ENCODE data around the gene SDCCAG8.

SDCCAG8 gene

DNA sequence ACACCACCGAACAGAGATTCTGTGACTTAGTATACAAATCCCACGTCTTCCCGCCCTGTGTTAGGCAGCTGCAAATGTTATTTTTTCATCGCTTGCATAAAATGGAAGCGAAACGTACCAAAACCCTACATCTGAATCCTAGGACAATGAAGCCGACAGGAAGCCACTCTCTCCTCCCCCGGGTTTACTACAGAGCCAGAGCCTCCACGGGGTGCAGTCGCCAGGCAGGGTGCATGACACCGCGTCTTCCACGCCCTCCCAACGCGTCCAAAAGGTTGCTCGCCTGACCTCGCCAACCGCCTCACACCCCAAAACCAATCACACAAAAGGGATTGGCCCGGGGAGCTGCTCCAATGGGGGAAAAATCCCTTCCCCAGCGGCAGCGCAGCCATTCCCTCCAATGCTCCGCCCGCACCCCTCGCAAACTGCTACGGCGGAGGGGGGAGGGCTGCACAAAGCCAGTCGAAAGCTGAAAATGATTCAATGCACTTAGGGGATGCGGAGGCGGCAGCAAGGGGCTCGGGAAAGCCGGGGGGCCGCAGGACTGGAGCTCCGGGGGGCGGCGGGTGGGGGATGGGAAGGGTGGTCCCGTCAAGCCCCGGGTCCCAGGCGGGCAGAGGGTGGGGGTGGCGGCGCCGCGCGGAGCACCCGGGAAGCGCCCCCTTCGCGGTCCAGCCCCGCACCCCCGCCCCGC is 1.5 kb upstream of the SDCCAG8 start:
- DNase-seq (ENCODE audit: low read depth): peak; percentile 73

DNA sequence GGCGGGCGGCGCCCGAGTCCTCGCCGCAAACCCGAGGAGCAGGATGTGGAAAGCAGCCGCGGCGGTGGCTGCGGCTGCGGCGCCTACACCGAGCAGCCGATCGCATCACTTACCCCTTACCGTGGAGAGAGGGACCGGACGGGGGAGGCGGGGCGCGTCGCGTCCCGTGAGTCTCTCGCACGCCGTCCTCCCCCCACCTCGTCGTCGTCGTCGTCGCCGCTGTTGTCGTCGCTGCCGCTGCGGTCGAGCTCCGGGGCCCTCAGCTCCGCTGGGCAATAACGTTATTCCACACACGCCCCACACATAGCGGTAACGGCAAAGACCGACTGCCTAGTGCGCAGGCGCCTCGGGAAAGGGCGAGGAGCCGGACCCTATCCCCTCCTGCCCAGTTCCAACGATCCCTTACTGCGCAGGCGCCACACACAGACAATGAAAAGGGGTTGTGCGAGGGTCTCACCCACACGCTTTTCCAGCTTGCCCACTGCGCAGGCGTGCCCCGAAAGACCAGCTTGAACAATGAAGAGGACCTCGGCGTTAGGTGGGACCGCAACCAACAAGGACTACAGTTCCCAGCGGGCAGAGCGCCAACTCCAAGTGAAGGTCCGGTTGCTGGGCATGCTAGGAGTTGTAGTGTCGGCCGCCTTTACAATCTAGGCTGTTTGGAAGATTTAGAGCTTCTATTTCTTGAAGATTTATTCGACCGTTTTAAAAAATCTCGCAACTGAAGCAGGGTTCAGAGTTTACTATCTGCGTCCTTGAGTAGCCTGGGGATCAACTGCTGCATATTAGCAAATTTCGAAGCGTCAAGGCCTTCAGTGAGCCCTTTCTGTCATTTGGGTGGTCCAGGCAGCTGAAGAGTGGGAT is 682 bp upstream of the SDCCAG8 start, which contains the start of gene CEP170:
CEP170 (minus strand) TSS at position 355 of the 864 bp plus-strand sequence. CDS start 30,001 bp downstream, outside the sequence.
- peak; percentile 88 for DNase-seq (ENCODE audit: low read depth)

DNA sequence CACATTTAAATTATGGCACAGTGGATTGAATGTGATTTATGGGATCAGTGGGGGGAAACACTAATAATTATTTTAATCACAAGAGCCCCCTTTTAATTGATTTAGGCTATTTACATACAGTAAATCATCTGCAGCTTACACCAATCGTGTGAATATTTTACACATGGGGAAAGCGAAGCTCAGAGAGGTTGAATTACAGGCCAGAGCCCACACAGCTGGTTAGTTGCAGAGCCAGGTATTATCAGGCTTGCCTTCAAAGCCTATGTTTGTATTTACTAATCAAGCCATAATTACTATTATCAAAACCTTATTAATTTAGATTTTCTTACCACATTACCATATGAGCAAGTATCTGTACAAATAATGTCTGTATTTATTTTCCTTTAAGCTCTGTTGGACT is 749 bp downstream of the SDCCAG8 start:
- no peak for DNase-seq (ENCODE audit: low read depth)

DNA sequence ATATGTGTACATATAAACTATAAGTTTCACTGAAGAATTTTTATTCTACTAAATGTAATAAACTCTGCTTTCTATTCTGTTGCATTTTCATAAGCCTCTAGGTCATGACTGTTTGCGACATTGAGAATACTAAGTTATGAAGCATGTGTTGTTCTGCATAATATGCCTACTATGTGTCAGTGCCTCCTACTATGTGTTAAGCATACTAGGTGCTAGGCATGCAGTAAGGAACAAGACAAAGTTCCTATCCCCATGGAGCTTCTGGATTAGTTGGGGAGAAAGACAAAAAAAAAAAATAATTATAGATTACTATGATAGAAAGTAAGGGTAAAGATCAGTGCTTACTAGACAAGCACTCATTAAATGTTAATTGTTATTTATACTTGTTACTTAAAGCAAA is 1.3 kb downstream of the SDCCAG8 start:
- DNase-seq (ENCODE audit: low read depth): no peak

DNA sequence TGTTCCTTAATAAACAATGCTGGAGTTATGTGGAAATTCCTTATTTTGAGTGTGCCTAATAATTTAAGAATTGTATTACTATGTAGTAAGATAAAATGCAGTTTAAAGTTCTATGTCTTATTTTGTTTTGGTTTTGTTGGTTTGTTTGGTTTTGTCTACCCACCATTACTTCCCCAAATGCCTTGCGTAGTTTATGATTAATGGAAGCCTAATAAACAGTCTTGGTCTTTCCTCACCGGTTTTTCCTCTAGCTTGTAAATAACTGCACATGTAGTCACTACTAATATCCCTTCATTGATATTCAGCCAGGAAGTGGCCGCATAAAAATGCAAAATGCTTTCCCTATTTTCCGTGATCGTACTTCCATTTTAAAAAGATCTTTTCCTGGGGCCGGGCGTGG is 2.9 kb downstream of the SDCCAG8 start:
- DNase-seq (ENCODE audit: low read depth): no peak

DNA sequence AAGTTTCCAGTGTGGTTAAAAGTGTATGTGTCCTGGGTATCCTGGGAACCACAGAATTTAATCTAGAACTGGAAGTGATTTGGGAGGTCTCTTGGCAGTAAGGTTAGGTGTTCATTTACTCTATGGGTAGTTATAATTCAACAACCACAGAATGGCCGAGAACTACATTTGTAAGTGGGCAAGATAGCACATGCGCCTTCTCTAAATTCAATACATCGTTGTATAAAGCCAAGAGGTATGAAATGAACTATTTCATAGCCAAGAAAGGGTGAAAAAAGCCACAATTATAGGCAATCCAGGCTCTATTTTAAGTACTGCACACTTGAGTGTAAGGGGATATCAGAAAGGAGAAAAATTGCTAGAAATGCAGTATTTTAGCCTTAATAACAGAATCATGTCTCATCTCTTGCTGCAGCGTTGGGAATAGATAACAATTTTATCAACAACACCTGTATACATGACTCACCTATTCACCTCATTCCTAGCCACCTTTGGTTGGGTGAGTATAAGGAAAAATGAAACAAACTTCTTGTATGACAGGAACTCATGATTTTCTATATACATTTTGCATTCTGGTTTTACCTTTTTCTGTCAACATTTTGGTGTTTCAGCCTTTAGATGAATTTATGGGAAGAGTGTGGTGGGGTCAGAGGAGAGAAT is 4.5 kb downstream of the SDCCAG8 start:
- DNase-seq (ENCODE audit: low read depth): no peak

DNA sequence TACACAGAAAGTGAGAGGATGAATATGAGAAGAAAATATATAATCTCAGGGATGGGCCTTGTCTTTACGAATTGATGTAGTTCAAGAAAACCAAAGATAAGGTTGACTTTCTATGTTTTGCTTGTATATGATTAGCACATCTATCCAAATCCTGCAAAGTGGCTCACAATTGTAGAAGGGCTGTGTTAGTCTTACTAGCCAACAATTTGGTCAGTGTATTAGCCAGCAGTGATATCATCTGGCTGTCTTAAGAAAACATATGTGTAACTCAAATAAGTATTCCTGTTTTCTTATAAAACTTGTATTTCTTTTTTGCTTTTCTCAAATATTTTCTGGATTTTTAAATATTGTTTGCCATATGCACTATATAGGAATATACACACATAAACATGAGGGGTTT is 5.5 kb downstream of the SDCCAG8 start:
- peak; percentile 61 for DNase-seq (ENCODE audit: low read depth)

DNA sequence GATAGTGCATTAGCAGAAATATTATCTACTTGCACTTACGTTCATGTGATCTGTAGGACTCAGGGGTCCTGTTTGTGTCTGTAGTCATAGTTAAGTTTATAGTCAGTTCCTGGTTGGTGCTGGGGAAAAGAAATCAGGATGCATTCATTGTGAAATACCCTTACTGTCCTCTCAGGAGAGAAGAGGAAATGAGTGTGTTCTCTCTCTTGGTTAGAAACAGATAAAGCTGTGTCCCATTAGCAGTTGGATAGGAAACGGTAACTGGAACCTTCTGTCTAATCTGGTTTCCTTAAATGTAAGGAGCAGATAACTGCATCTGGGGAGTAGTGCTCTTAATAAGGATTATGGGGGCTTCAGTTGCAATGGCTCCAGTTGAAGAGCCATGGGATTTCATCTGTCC is 8.9 kb downstream of the SDCCAG8 start:
- peak; percentile 89 for DNase-seq (ENCODE audit: low read depth)

DNA sequence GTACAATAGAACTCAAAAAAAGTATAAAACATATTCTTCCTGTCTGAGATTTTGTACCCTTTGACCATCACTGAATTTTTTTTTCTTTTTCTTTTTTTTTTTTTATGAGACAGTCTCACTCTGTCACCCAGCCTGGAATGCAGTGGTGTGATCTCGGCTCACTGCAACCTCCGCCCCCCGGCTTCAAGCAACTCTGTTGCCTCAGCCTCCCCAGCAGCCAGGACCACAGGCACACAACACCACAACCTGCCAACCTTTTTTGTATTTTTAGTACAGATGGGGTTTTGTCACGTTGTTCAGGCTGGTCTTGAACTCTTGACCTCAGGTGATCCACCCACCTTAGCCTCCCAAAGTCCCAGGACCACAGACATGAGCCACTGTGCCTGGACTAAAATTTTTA is 10.4 kb downstream of the SDCCAG8 start:
- DNase-seq (ENCODE audit: low read depth): peak; percentile 30

DNA sequence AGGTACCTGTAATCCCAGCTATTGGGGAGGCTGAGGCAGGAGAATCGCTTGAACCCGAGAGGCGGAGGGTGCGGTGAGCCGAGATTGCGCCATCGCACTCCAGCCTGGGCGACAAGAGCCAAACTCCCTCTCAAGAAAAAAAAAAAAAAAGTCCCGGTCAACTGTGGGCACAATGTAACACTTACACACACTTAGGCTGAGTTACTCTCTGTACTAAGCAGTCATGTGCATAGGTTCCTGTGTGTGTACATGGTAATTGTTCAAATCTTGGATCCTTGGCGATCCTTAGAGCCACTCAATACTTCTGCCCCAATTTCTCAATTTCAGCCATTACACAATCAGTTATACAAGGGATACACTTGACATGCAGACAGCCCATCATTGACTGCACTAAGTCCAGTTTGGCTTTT is 11.6 kb downstream of the SDCCAG8 start:
- DNase-seq (ENCODE audit: low read depth): peak; percentile 31

DNA sequence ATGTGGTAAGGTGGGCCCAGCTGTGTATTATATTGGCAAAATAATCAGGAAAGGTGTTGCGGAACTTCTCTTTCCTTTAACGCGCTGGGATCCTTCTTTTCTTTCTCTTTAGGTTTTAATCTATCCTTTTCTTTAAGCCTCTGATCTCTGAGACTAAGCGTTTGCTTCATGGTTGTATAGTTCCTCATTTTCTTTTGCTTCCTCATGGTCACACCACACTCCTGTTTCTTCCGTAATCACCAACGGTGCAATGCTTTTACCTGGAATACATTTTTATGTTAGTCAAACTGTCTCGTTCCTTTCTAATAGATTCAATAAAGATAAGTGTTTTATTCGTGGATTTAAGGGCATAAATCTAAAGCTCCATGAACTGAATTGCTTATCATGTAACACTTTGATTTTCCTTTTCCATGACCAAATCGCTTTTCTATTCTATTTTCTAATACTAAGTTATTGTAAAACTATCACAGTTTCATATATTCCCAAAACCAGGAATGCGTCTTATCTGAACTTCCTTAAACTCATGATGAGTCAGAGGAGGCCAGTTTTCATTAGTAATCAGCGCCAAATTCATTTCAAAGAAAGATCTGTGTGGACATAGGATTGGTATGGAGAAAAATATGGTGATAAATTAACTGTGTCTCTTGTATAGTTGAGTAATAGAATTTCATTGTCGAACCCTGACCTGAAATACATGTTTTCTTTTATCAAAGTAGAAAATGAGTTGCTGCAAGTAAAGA is 12.2 kb downstream of the SDCCAG8 start:
- peak; percentile 83 for DNase-seq (ENCODE audit: low read depth)

DNA sequence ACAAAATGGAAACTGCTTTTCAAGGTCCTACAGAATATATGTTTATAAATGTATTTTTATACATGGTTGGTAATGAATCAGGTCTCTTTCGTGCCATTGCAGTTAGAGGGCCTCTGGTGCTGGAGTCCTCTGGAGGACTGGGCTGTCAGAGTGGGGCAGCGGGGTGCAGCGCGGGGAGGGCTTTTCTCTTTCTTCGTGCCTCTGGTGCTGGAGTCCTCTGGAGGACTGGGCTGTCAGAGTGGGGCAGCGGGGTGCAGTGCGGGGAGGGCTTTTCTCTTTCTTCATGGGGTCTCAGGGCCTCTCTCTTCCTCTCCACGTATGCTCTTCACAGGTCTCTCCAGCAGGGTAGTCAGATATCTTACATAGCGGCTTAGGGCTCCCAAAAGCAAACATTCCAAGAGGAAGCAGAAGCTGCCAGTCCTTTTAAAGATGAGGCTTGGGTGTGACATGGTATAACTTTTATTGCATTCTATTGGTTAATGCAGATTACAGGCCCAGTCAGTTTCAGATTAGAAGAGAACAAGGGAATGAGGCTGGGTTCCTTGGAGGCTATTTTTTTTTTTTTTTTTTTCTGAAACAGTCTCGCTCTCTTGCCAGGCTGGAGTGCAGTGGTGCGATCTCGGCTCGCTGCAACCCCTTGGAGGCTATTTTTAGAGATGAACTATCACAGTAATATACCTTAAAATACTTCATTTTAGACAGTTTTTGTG is 13.1 kb downstream of the SDCCAG8 start:
- no peak for DNase-seq (ENCODE audit: low read depth)

DNA sequence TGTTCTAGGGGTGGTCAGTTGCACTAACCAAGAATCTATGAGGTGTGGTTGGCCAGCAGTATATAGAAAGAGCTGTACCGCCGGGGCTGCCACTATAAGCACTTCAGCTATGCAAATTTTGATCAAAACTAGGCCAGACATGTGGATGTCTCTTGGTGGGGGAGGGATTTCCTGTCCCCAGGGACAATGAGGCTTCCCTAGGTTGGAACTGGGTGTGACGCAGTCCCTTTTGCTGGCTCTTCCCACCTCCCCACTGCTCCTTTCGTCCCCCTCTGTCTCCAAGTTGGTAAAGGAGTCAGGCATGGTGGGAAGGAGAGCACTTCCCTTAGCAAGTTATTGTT is 13.6 kb downstream of the SDCCAG8 start:
- no peak for DNase-seq (ENCODE audit: low read depth)

DNA sequence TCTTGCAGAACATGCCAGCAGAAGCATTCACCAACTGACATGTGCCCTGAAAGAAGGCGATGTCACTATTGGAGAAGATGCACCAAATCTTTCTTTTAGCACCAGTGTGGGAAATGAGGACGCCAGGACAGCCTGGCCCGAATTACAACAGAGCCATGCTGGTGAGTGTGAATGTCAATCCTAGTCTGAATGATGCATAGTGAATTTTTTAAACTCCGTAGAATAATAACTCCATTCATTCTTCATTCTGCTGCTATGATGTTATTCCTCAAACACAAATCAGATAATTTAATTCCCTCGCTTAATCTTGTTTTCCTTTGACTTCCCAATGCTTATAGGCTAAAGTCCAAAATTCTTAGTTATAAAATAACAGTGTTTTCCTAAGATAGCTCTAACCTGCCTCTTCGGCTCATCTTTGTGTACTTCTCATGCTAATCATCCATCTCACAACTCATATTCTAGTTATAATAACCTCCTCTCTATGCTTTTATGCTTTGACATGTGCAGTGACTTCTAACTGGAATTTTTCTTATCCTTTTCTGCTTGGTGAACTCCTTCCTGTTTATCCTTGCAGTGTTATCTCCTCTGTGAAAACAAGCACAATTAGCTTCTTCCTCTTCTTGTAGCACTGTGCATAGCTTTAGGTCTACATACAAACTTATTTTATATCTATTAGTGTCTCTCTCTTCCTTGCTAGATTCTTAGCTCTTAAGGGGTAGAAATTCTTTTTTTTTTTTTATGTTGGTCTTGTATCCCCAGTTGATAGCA is 14.4 kb downstream of the SDCCAG8 start:
- DNase-seq (ENCODE audit: low read depth): no peak

DNA sequence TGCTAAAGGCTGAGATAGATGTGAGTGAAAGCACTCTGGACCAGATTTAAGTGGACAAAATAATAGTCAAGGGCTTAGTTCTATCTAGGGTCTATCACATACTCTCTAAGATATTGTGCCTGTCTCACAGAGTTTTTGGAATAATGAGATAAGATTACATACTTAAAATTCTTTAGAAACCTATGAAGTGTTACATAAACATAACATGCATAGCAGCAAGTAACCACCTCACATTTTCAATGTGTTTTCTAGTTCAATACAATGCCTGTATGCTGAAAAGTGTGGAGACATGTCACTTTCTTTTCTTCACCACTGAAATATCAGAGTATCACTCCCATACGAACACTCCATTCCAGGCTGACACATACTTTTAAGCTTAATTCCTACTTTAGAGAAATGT is 16.2 kb downstream of the SDCCAG8 start:
- DNase-seq (ENCODE audit: low read depth): peak; percentile 30

DNA sequence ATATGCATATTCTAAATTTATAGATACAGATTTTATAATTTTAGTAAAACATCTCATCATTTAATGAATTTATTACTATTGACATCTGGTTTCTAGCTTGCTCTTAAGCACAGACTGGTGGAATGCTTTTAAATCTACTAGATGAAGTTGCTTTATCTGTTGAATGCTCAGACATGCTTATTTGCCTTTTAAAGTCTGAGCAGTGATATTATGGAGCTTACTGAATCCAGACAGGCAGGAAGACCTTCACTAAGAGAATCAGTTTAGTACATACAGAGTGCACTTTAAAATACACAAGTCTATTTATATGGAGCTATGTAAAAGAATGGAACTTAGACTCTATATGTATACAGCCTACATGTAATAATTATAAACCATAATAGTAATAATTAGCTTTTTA is 16.6 kb downstream of the SDCCAG8 start:
- DNase-seq (ENCODE audit: low read depth): no peak

DNA sequence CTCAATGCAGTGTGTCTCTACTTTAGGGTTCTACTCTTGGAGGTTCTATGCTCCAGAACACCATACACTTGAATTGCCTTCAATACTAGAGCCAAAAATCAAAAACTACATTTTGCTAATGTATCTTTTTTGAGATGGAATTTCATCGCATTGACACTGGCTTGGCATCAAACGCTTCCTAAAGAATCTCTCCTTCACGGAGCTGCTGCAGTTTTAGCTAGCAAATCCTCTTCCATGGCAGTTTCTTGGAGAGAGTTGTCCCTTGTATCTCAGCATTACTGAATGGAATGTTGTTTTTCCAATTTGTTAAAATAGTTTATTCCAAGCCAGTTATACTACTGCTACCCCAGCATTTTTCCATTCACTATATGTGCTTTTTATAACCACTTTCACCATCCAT is 17.7 kb downstream of the SDCCAG8 start:
- DNase-seq (ENCODE audit: low read depth): no peak

DNA sequence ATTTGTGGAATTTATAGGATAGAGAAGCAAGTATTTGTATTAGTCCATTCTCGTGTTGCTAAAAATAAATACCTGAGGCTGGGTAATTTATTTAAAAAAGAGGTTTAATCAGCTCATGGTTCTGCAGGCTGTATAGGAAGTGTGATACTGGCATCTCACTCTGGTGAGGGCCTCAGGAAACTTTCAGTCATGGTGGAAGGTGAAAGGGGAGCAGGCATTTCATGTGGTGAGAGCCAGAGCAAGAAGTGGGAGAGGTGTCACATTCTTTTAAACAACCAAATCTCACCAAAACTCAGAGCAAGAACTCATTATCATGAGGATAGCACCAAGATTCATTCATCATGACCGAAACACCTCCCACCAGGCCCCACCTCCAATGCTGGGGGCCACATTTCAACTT is 18.1 kb downstream of the SDCCAG8 start:
- no peak for DNase-seq (ENCODE audit: low read depth)

DNA sequence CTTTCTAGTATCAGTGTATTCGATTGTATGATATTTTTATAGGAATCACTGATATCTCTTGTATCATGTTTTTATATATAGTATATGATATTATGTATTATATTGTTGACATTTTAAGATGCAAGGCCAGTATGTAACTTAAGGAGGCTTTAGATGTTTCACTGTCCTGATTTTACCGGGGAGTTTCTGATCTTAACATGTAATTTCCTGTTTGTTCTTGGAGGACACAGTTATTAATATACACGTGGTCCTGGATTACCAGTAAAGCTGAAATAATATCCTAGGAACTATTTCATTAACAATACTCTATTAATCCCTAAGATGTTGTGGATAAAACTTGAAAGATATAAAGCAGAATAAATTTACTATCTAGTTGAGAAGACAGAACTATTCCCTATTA is 19.5 kb downstream of the SDCCAG8 start:
- DNase-seq (ENCODE audit: low read depth): no peak

DNA sequence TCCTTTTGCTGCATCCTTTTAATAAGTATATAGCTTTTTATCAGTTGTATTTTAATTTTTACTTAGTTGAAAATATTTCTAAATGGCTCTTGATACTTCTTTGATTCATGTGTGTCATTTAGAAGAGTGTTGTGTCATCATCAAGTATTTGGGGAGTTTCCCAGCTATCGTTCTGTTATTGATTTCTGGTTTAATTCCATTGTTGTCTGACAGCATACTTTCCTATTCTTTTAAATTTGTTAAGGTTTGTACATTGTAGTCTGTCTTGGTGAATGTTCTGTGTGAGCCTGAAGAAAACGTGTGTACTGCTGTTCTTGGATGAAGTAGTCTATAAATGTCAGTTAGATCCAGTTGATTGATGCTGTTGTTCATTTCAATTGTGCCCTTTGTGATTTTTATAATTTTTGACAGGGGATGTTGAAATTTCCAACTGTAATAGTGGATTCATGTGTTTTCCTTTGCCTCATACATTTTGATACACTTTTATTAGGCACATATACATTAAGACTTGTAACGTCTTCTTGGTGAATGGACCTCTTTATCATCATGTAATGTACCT is 24.8 kb downstream of the SDCCAG8 start:
- no peak for DNase-seq (ENCODE audit: low read depth)

DNA sequence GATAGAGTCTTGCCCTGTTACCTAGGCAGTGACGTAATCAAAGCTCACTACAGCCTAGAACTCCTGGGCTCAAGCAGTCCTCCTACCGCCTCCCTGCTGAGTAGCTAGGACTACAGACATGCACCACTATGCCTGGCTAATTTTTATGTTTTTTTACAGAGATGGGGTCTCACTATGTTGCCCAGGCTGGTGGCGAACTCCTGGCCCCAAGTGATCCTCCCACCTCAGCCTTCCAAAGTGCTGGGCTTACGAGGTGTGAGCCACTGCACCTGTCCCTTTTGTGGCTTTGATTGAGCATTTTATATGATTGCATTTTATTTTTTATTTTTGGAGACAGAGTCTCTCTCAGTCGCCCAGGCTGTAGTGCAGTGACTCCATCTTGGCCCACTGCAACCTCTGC is 25.8 kb downstream of the SDCCAG8 start:
- DNase-seq (ENCODE audit: low read depth): no peak
